CD14-positive monocyte (primary cell): ENCODE data around the gene IL6. TPM values are rescaled to one million over a fixed set of nuclear protein-coding genes. Genes with fewer than 3 reads are reported as not detected.

Experiments used
- DNase-seq, 3 donors: peaks; one replicate each; pipeline ENCODE4 v3.0.0-alpha.2; 2011 to 2022
- H2AFZ ChIP-seq: 2 replicates; pipeline ENCODE4 v1.6.0; 2012; ENCODE audit warnings: mild to moderate bottlenecking, low read depth, low read length, inconsistent platforms; ENCODE audit not compliant: insufficient read depth, poor library complexity, severe bottlenecking
- H3K27ac ChIP-seq, 2 donors: 1 replicate in 1 of 2; 2 replicates in 1 of 2; pipeline ENCODE4 v1.5.1; 2012 to 2013; ENCODE audit warnings: low read length in 2 of 2, control low read depth in 1 of 2, inconsistent platforms in 1 of 2, low read depth in 1 of 2, mild to moderate bottlenecking in 1 of 2
- H3K27me3 ChIP-seq, 2 donors: one replicate each; pipeline versions ENCODE4 v1.6.0 to v1.6.1; 2011 to 2013; ENCODE audit warnings: low read length in 2 of 2; ENCODE audit not compliant: control insufficient read depth in 2 of 2, insufficient read depth in 2 of 2
- H3K36me3 ChIP-seq, 2 donors: replicated peaks in 1 of 2; 1 replicate in 1 of 2; 2 replicates in 1 of 2; pipeline versions ENCODE4 v1.5.1 to v1.6.1; 2012 to 2013; ENCODE audit warnings: low read length in 2 of 2, control low read depth in 1 of 2, inconsistent platforms in 1 of 2, mild to moderate bottlenecking in 1 of 2; ENCODE audit not compliant: insufficient read depth in 2 of 2, control insufficient read depth in 1 of 2
- H3K4me1 ChIP-seq, 2 donors: 1 replicate in 1 of 2; 2 replicates in 1 of 2; pipeline versions ENCODE4 v1.5.1 to v1.6.1; 2012 to 2013; ENCODE audit warnings: low read length in 2 of 2, control low read depth in 1 of 2, inconsistent platforms in 1 of 2, mild to moderate bottlenecking in 1 of 2, moderate library complexity in 1 of 2; ENCODE audit not compliant: insufficient read depth in 2 of 2, control insufficient read depth in 1 of 2
- H3K4me2 ChIP-seq: replicated peaks from 2 replicates; pipeline ENCODE3; 2012; ENCODE audit warnings: low read length, moderate library complexity, mild to moderate bottlenecking; ENCODE audit not compliant: poor library complexity, severe bottlenecking; ENCODE audit errors: extremely low read depth
- H3K4me3 ChIP-seq, 3 experiments: fragments of 200-600 bp in 1 of 3; sonication (generic) in 1 of 3; replicated peaks in 1 of 3; 1 replicate in 2 of 3; 2 replicates in 1 of 3; pipeline ENCODE4 v1.5.1; 2011 to 2013; ENCODE audit warnings: low read length in 3 of 3, mild to moderate bottlenecking in 3 of 3, control low read depth in 2 of 3, low read depth in 2 of 3, inconsistent platforms in 1 of 3, moderate library complexity in 1 of 3
- H3K79me2 ChIP-seq: 2 replicates; pipeline ENCODE4 v1.6.0; 2012; ENCODE audit warnings: mild to moderate bottlenecking, control low read depth, inconsistent platforms, low read length, moderate library complexity; ENCODE audit not compliant: insufficient read depth
- H3K9ac ChIP-seq: 2 replicates; pipeline ENCODE4 v1.6.0; 2017; ENCODE audit warnings: low read length, mild to moderate bottlenecking; ENCODE audit not compliant: insufficient read depth, poor library complexity, severe bottlenecking
- H3K9me3 ChIP-seq, 2 donors: replicated peaks in 1 of 2; 1 replicate in 1 of 2; 2 replicates in 1 of 2; pipeline versions ENCODE4 v1.5.1 to v1.6.1; 2012 to 2013; ENCODE audit warnings: low read length in 2 of 2, control low read depth in 1 of 2; ENCODE audit not compliant: control insufficient read depth in 1 of 2, insufficient read depth in 1 of 2
- H4K20me1 ChIP-seq: 2 replicates; pipeline ENCODE4 v1.6.0; 2012; ENCODE audit warnings: mild to moderate bottlenecking, low read length, control low read depth, moderate library complexity; ENCODE audit not compliant: insufficient read depth
- H3K27ac Mint-ChIP-seq, 7 donors: one replicate each; pipeline ENCODE4 v1.8.0; 2020; ENCODE audit warnings: mild to moderate bottlenecking in 7 of 7, mixed read lengths in 7 of 7, moderate library complexity in 6 of 7, inconsistent platforms in 2 of 7
- H3K27me3 Mint-ChIP-seq, 3 donors: one replicate each; pipeline ENCODE4 v1.8.0; 2021 to 2022; ENCODE audit warnings: low read depth in 3 of 3, mild to moderate bottlenecking in 3 of 3, mixed read lengths in 3 of 3, moderate library complexity in 3 of 3, inconsistent platforms in 1 of 3
- H3K36me3 Mint-ChIP-seq, 2 donors: one replicate each; pipeline ENCODE4 v1.8.0; 2020; ENCODE audit warnings: mixed read lengths in 2 of 2, inconsistent platforms in 1 of 2, mild to moderate bottlenecking in 1 of 2
- H3K4me1 Mint-ChIP-seq: one replicate; pipeline ENCODE4 v1.8.0; 2020; ENCODE audit warnings: mild to moderate bottlenecking, mixed read lengths
- H3K4me3 Mint-ChIP-seq, 2 donors: one replicate each; pipeline ENCODE4 v1.8.0; 2020; ENCODE audit warnings: mild to moderate bottlenecking in 2 of 2, mixed read lengths in 2 of 2, moderate library complexity in 1 of 2
- H3K9me3 Mint-ChIP-seq, 7 donors: one replicate each; pipeline ENCODE4 v1.8.0; 2020 to 2022; ENCODE audit warnings: mixed read lengths in 7 of 7, mild to moderate bottlenecking in 6 of 7, moderate library complexity in 6 of 7, inconsistent platforms in 2 of 7
- WGBS: methylation state at CpG from one replicate; pipeline ENCODE4 v1.1.5; 2013; ENCODE audit warnings: missing lambda C conversion rate; ENCODE audit not compliant: insufficient coverage; 5-methylcytosine and 5-hydroxymethylcytosine counted together
- intact Hi-C, 2 donors: fragments of 100-400 bp; cut with micrococcal nuclease; formaldehyde crosslinking; loops; one replicate each; pipeline versions ENCODE4 v1.15.0 to v1.15.1; 2023
- polyA plus RNA-seq, 3 donors: library from polyadenylated mRNA; depleted of rRNA in 1 of 3; unstranded in 2 of 3; stranded (reverse) in 1 of 3; fragments of 300-500 nt in 2 of 3; fragments of >200 nt in 1 of 3; fragmentation: Illumina TruSeq in 2 of 3; gene quantifications; 1 replicate in 2 of 3; 2 replicates in 1 of 3; pipeline ENCODE4 v1.2.3, GENCODE V29; 2012 to 2021
- TF ChIP-seq, protein P1 (sequence below): fragments of 200-600 bp; IDR thresholded peaks from one replicate; pipeline ENCODE4 v1.8.0; 2022; ENCODE audit warnings: antibody characterized with exemption, mild to moderate bottlenecking

The IL6 gene
- polyA plus RNA-seq, 3 donors: 0.28 to 3.5 (median 1.6) TPM

DNA sequence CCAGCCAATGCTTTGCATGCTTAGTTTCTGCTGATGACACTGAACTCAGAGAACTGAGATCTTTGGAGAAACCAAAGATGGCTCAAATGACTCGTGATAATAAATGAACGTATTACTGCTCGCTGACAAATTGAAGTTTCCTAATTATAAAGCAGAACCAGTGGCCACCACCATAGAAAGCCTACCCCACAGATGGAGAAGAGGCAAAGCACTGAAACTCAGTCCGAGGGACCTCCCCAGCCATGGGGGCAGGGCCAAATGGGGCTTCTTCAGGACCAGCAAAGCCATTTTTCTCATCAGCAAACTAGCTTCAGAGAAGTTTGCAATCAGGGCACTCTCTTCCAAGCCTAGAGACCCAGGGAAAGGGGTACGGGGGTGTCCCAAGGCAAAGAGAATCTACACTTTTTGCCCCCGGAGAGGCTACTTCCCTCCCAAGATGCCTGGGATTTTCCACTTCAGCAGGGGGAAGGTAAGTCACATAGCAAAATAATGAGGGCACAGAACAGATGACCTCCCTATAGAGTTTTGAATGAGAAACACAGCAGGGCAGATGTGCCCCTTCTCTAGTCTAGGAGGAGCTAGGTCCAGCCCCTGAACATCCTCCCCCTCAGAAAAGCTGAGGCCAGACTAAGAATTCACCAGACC lies 4.3 kb upstream of the IL6 start:
- H3K4me3 ChIP-seq: peak overlapping the region in 2 of 3 experiments; percentile 23 to 49
- H3K9me3 ChIP-seq: no peaks in the 10 kb centered on the region
- no peaks in the 10 kb centered on the region for H3K79me2 ChIP-seq
- no peaks in the 10 kb centered on the region for H4K20me1 ChIP-seq
- peak overlapping the region; percentile 49 for H2AFZ ChIP-seq
- Mint-ChIP-seq H3K27me3 (peaks cover 3 to 12% (median 9%) of the 10 kb centered on the region in 3 donors), H3K36me3 (peaks cover 1 to 3% of the 10 kb centered on the region in 2 donors), H3K4me1 (peaks cover 67% of the 10 kb centered on the region), H3K27ac (peak overlapping the region; percentile 91 to 98 (median 94)), H3K4me3 (peak overlapping the region; percentile 54 to 81), H3K9me3 (peaks cover 0 to 3% (median 0%) of the 10 kb centered on the region in 7 donors)
- 40% methylated on average over 2 of the region's 6 CpGs for WGBS
- H3K9ac ChIP-seq: peak overlapping the region; percentile 37
- TF ChIP-seq, protein P1, sequence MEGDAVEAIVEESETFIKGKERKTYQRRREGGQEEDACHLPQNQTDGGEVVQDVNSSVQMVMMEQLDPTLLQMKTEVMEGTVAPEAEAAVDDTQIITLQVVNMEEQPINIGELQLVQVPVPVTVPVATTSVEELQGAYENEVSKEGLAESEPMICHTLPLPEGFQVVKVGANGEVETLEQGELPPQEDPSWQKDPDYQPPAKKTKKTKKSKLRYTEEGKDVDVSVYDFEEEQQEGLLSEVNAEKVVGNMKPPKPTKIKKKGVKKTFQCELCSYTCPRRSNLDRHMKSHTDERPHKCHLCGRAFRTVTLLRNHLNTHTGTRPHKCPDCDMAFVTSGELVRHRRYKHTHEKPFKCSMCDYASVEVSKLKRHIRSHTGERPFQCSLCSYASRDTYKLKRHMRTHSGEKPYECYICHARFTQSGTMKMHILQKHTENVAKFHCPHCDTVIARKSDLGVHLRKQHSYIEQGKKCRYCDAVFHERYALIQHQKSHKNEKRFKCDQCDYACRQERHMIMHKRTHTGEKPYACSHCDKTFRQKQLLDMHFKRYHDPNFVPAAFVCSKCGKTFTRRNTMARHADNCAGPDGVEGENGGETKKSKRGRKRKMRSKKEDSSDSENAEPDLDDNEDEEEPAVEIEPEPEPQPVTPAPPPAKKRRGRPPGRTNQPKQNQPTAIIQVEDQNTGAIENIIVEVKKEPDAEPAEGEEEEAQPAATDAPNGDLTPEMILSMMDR: no peak
- H3K4me1 ChIP-seq: peaks cover 58 to 68% of the 10 kb centered on the region in 2 donors
- H3K36me3 ChIP-seq: no peaks in the 10 kb centered on the region
- H3K27me3 ChIP-seq: peaks cover 0 to 7% of the 10 kb centered on the region in 2 donors
- peak; percentile 47 to 51 (median 48) for DNase-seq
- peak overlapping the region; percentile 51 for H3K4me2 ChIP-seq
- peak overlapping the region; percentile 64 to 84 for H3K27ac ChIP-seq
- intact Hi-C loops: loop anchor here (10.0 kb wide), 1 partner anchor 58 kb away; no protein-coding TSS in a partner anchor

DNA sequence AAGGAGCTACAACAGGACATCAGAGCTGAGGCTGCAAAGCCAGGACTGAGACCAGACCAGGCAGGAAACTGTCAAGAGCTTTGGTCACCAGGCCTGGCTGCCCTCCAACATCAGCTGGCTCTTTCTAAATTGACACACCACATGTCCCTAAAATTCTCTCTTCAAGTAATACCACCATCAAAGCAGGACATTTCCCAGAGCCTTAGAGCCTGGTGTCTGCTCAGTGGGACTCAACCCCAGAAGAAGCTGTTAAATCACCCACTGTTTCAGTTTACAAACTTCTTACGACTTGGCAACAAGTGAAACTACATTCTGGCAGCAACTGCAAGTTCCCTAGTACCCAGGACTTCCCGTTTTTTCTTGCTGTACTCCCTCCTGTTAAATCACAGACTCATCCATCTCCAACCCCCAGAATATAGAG lies 3.8 kb upstream of the IL6 start:
- Histone ChIP-seq H3K9me3 (no peaks in the 10 kb centered on the region), H3K36me3 (no peaks in the 10 kb centered on the region), H4K20me1 (no peaks in the 10 kb centered on the region), H3K4me3 (peak overlapping the region in 2 of 3 experiments; percentile 23 to 49), H3K79me2 (no peaks in the 10 kb centered on the region), H2AFZ (peak overlapping the region; percentile 49), H3K4me2 (peak overlapping the region; percentile 51), H3K27ac (peak overlapping the region; percentile 64 to 84), H3K4me1 (peaks cover 58 to 68% of the 10 kb centered on the region in 2 donors), H3K9ac (peak overlapping the region; percentile 37), H3K27me3 (peaks cover 4 to 12% of the 10 kb centered on the region in 2 donors)
- TF ChIP-seq, protein P1: no peak
- Mint-ChIP-seq H3K27me3 (peaks cover 3 to 10% (median 9%) of the 10 kb centered on the region in 3 donors), H3K4me1 (peaks cover 67% of the 10 kb centered on the region), H3K27ac (peak overlapping the region; percentile 91 to 98 (median 94)), H3K4me3 (peak overlapping the region; percentile 54 to 81), H3K9me3 (peaks cover 0 to 3% (median 0%) of the 10 kb centered on the region in 7 donors), H3K36me3 (peaks cover 1 to 3% of the 10 kb centered on the region in 2 donors)
- peak; percentile 73 to 83 (median 79) for DNase-seq
- intact Hi-C loops: loop anchor here (10.0 kb wide), 1 partner anchor 58 kb away; no protein-coding TSS in a partner anchor
- WGBS: 0% methylated on average over 2 of the region's 2 CpGs
